NCI-H774 (cell line): Measurements from ENCODE around the gene NRTN.
"Not testable (repeated sequence)": the region's sequence is repeated elsewhere in the genome, so short reads cannot be mapped to it uniquely, and the experiment has no call there.

Source experiments
- DNase-seq: peaks from one replicate; lab custom pipeline; 2025; lab: John Stamatoyannopoulos, UW

Gene NRTN

DNA sequence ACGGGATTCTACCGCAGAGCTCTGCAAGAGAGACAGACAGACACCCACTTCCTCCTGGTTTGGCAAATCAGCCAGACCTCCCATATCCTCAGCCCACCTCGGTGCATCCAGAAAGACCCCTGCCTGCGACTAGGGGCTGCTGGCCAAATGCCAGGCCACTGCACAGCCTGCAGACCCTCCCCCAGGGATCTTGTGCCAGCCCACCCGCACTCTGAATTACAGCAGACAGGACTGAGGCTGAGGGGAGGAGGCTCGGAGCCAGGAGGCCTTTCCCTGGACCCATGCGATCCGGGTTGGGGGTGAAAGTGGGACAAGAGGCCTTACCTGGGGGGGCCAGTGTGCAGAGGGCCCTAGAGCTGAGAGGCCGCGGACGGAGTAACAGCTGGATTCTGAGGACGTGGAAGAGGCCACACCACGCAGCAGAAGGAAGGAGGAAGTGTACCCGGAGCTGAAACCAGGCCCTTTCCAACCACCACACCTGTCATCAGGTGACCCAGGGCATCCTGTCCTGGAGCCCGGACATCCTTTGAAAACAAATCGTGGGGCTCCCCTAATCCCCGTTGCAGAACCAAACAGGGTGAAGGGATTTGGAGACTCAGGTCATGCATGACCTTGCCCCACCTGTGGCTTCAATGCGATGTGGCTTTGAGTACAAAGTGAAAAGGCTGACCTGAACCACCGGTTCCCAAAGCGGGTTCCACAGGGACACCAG, 33.6 kb downstream of the NRTN start:
- DNase-seq: no peak

DNA sequence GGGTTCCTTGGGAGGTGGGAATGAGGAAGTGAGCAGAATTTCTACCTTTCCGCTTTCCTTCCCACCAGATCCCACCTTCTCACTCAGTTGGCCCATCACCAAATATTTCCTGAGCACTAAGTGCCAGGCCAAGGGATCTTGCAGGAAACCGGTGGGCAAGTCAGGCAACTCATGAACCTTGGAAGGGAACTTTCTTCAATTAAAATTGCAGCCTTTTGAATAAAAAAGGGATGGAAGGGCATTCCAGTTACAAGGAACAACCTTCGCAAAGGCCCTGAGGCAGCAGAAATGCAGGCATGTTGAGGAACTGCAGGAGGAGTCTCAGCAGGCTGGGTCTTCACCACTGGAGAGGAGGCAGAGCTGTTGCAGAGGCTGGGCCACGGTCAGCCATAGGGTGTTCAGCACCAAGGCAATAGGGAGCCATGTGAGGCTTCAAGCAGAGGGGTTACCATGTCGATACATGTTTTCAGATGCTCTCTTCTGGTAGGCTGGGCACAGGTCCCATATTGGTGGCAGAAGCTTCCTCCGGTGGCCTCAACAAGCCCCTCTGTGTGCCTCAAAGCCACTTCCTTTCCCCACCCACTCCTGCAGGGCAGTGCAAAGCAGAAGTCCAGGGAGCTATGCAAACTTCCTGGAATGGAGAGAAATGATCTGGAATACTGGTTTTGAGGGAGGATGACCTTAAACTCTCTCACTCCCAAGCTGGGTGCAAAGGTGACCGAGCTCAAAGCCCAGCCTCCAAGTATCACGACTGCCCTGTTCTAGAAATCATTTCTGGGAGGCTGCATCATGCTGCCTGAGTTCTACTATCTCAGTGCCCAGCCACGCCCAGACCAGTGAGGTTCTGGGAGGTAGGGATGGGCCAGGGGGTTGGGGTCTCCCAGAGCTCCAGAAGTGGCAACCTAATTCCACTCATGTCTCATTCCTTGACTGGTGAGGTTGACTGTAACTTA, 34.5 kb downstream of the NRTN start, which contains the start of gene FUT6:
Gene FUT6 (minus strand): TSS at position 638 of the 953 bp plus-strand sequence. CDS start 7,135 bp downstream, outside the sequence.
- DNase-seq: no peak

DNA sequence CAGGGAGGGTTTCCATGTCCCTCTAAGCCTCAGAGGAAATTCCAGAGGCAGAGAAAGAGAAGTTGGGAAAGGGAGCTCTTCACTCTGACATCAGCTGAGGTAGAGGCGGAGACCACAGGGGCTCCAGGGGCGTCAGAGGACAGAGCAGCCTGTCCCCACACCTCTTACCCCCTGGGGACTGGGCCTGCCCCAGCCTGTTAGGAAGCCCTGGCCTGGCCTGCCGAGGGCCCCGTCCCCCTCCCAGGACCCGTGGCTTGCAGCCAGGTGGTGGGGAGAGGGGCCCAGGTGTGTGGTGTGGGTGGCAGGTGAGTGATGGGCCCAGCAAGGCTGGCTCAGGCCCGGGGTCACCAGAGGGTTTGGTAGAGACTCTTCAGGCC, 36.9 kb downstream of the NRTN start:
- not testable (repeated sequence) for DNase-seq

DNA sequence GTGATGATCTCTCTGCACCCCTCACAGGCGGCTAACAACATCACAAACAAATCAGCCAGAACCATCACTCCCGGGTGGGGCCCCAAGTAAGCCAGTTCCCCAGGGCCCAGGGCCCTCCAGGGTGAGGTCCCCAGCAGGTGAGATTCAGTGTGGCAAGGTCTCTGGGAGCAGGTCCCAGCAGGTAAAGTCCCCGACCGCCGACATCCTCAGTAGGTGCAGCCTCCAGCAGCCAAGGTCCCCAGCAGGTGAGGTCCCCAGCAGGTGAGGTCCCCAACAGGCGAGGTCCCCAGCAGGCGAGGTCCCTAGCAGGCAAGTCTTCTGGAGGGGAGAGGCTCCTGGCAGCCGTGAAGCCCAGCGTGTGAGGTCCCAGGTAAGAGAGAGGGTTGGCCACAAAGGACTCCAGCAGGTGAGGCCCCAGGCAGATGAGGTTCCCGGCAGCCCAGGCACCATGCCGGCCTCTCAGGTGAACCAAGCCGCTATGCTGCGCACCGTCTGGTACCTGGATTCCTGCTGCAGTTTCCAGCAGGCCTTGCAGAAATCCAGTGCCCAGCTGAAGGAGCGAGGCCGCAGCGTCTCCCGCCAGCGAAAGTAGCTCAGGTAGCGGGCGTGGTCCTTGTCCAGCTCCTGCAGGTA, 38.5 kb downstream of the NRTN start:
- DNase-seq: no peak

DNA sequence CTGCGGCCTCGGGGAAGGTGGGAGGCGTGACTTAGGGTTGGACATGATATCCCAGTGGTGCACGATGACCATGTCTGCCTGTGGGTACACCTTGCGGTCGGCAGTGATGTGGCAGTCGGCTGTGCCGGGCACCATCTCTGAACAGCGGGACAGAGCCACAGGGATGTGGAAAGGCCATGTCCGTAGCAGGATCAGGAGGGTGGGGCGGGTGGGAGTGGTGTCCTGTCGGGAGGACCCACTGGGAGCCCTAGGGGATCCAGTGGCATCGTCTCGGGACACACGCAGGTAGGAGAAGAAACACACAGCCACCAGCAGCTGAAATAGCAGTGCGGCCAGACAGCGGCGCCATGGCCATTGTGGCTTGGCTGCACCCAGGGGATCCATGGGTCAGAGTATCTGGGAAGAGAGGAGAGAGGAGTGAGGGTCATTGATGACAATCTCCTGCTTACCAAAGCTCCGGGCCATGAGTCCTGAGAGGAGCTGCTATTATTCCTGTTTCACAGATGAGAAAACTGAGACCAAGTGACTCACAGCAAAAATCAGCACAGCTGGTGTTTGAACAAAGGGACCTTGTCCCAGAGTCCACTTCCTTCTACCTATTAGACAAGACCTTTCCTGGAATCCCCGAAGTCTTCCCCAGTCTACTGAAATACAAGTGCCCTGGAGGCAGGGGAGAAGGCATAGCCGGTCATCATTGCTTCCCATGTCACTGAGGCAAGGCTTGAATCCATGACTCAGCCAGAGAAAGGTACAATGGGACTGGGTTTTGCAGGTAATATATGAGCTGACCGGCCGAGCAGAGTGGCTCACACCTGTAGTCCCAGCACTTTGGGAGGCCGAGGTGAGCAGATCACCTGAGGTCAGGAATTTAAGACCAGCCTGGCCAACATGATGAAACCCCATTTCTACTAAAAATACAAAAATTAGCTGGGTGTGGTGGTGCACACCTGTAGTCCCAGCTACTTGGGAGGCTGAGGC, 39.9 kb downstream of the NRTN start:
- no peak for DNase-seq

DNA sequence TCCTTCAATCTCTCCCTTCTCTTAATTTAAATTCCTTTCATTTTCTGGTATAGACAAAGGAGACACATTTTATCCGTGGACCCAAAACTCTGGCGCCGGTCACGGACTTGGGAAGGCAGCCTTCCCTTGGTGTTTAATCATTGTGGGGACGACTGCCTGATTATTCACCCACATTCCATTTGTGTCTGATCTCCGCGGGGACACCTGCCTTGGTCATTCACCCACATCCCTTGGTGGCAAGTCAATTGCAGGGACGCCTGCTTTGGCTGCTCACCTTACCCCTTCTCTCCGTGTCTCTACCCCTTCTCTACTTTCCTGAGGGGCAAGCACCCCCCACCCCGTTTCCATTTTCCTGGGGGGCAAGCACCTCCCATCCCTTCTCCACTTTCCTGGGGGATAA, 43.0 kb downstream of the NRTN start:
- DNase-seq: not testable (repeated sequence)

DNA sequence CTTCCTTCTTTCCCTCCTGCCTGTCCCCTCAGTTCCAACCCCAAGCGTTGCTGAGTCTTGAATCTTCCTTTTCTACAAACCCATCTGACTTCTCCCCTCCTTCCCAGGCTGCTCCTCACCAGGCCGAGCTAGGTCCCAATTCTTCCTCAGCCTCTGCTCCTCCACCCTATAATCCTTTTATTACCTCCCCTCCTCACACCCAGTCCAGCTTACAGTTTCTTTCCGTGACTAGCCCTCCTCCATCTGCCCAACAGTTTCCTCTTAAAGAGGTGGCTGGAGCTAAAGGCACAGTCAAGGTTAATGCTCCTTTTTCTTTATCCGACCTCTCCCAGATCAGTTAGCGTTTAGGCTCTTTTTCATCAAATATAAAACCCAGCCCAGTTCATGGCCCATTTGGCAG, 43.8 kb downstream of the NRTN start:
- DNase-seq: not testable (repeated sequence)

DNA sequence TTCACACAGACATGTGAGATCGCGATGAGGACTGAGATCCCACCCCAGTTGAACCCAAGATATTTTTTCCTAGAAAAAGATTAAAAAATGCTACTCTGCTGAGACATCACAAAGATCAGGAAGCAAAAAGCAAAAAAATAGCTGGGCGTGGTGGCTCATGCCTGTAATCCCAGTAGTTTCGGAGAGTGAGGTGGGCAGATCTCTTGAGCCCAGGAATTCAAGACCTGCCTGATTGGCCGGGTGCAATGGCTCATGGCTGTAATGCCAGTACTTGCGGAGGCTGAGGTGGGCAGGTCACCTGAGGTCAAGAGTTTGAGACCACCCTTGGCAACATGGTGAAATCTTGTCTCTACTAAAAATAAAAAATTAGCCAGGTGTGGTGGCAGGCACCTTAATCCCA, 45.3 kb downstream of the NRTN start:
- DNase-seq: no peak

DNA sequence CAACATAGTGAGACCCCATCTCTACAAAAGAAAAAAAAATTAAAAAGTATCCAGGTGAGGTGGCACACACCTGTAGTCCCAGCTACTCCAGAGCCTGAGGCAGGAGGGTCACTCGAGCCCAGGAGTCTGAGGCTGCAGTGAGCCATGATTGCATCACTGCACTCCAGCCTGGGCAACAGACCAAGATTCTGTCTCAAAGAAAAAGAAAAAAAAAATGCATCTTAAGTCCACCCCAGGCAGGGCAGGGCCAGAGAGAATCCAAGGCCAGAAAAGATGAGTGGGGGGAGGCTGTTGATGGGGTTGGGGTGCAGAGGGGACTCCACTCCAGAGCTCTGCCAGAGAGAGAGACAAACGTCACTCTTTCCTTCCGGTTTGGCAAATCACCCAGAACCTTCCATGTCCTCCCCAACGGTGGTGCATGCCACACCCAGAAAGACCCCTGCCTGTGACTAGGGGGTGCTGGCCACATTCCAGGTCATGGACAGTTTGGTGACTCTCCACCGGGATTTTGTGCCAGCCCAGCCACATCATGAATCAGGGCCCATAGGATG, 46.0 kb downstream of the NRTN start:
- no peak for DNase-seq

DNA sequence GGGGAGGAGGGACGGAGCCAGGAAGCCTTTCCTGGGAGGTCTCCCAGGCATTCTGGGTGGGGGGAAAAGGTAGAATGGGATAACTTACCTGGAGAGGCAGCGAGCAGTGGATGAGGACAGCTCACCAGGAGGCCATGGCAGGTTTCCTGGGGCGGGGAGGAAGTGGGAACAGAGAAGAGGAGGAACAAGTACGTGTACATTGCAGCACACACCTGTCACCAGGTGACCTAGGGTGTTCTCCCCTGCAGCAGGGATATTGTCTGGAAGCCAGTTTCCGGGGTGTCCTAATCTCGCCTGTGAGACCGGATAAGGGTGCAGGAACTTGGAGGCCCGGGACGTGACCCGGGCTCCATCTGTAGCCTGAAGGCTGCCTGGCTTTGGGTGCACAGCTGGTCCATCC, 46.4 kb downstream of the NRTN start, which contains the start of gene FUT3:
Gene FUT3 (minus strand): TSS at position 148 of the 400 bp plus-strand sequence.
- DNase-seq: no peak

DNA sequence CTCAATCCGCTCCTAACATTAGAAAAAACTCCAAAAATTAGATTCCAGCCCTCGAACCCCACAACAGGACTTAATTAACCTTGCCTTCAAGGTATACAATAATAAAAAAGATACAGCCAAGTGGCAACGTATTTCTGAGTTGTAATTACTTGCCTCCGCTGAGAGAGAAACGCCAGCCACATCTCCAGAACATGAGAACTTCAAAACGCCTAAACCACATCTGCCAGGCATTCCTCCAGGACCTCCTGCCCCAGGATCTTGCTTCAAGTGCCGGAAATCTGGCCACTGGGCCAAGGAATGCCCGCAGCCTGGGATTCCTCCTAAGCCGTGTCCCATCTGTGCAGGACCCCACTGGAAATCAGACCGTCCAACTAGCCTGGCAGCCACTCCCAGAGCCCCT, 49.3 kb downstream of the NRTN start:
- DNase-seq: not testable (repeated sequence)

DNA sequence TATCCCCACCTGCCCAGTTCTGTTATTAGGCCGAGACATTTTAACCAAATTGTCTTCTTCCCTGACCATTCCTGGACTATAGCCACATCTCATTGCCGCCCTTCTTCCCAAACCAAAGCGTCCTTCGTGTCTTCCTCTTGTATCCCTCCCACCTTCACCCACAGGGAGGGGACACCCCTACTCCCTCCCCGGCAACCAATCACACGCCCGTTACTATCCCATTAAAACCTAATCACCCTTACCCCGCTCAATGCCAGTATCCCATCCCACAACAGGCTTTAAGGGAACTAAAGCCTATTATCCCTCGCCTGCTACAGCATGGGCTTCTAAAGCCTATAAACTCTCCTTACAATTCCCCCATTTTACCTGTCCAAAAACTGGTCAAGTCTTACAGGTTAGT, 50.3 kb downstream of the NRTN start:
- not testable (repeated sequence) for DNase-seq

DNA sequence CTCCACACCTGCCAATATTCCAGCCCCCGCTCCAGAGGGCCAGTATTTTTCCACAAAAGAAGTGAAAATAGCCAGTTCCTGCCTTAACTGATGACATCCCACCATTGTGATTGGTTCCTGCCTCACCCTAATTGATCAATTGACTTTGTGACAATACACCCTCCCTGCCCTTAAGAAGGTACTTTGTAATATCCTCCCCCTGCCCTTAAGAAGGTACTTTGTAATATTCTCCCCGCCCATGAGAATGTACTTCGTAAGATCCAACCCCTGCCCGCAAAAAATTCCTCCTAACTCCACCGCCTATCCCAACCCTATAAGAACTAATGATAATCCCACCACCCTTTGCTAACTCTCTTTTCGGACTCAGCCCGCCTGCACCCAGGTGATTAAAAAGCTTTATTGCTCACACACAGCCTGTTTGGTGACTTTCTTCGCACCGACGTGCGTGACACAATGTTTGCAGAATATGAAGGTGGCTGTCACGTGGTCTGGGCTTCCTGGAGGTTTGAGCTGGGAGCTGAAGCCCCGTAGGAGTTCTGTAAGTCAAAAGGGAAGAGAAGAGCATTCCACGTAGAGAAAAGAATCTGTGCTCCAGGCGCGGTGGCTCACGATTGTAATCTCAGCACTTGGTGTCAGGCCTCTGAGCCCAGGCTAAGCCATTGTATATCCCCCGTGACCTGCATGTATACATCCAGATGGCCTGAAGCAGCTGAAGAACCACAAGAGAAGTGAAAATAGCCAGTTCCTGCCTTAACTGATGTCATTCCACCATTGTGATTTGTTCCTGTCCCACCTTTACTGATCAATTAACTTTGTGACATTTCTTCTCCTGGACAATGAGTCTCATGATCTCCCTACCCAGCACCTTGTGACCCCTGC, 52.6 kb downstream of the NRTN start:
- DNase-seq: no peak

DNA sequence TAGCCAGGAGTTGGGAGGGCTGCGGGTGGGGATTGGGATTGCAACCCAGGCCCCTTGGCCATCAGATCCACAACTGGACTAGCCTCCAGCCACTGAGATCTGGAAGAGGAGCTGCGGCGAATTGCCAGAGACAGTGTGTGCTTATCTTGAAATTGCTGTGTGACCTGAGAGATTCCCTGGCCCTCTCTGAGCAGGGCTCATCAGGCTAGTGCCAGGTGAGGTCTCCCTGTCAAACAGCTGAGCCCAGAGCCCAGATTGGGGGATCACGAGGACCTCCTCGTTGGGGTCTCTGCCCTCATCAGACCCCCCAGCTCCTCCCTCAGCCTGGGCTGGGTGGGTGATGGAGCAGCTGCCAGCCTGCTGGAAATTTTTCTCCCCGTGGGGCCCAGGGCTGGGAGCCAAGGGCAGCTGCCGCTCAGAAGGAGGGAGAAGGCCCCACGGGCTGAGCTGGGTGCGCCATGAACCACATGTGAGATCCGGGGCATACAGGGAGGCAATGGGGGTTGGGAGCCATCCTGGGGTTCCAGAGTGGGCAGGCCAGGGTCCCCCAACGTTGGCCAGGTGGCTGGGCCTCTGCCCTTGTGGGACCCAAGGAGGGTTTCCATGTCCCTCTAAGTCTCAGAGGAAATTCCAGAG, 58.3 kb downstream of the NRTN start:
- no peak for DNase-seq

DNA sequence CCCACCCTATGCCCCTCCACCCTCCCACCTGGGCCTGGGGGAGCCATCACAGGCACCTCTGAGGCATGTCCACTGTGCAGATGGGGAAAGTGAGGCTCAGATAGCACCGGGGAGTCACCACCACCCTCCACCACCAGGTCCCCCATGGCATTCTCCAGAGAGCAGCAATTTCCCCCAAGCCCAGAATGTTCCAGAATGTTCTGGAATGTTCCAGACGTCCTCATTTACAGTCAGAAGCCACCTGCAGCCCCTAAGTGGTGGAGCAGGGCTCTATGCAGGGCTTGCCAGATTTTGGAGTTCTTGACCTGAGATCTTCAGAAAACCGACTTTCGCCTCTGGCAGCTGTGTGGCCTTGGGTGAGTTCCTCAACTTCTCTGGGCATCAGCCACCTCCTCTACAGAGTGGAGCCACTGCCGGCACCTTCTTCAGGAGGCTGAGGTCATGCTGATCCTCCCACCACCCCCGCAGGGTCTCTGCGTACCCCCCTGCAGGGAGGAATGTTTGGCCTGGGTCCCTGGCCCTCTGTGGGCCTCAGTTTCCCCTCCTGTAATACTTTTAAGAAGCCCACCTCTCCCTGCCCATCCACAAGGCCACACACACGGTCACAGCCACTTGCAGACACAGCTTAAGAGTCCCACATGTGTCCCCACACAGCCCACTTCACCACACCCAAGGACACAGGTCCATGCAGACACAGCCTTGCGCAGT, 59.3 kb downstream of the NRTN start:
- DNase-seq: no peak

DNA sequence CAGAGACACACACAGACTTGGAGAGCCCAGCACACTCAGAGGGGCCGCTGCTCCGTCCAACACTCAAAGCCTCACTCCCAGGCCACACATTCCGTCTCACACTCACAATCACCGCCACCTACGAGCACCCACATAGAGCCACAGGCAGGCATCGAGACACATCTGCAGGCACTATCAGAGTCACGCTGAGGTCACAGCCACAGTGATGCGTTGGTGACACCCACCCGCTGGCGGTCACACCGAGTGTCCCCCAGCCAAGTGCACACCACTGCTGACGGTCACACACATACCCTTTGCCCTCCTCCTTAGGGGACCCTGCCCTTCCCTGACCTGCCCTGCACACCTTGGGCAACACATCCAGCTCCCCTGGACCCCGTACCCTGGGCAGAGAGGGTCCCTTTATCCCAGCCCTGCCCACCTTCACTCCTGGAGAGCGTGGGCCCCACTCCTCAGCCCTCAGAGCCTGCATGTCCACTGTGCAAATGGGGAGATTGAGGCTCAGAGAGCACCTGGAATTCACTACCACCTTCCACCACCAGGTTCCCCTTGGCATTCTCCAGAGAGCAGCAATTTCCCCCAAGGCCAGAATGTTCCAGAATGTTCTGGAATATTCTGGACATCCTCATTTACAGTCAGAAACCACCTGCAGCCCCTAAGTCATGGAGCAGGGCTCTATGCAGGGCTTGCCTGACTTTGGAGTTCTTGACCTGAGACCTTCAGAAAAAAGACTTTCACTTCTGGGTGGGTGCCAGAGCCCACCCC, 60.0 kb downstream of the NRTN start:
- DNase-seq: no peak

DNA sequence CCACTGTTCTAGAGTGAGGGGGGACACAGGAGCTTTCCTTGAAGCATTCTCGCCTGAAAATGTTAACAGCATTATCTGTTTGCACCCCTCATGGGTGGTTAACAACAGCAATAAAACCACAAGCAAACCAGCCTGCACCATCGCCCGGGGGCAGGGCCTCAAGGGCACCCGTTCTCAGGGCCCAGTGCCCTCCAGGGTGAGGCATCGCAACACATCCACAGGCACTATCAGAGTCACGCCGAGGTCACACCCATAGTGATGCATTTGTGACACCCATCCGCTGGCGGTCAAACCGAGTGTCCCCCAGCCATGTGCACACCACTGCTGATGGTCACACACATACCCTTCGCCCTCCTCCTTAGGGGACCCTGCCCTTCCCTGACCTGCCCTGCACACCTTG, 60.9 kb downstream of the NRTN start:
- no peak for DNase-seq
